IMR-90 (cell line): ENCODE data around the gene OR5A2.

Source experiments
- FOS ChIP-seq: fragments of 150-350 bp; IDR thresholded peaks from 2 replicates; pipeline ENCODE4 v1.6.1; 2016; ENCODE audit warnings: low read depth, low read length
- MAZ ChIP-seq: IDR thresholded peaks from 2 replicates; pipeline ENCODE4 v1.6.1; 2012; ENCODE audit warnings: low read depth, mild to moderate bottlenecking, low read length, improper control_type of control experiment, moderate library complexity, borderline replicate concordance
- POLR2A ChIP-seq: IDR thresholded peaks from 2 replicates; pipeline ENCODE4 v1.6.1; 2012; ENCODE audit warnings: mild to moderate bottlenecking, low read depth, low read length
- RFX5 ChIP-seq: IDR thresholded peaks from 2 replicates; pipeline ENCODE4 v1.8.0; 2012; ENCODE audit warnings: low read depth, mild to moderate bottlenecking, low read length, moderate library complexity
- TF ChIP-seq, protein P1 (sequence below): fragments of 150-350 bp; IDR thresholded peaks from 2 replicates; pipeline ENCODE4 v1.6.1; 2016; ENCODE audit warnings: low read depth, mild to moderate bottlenecking, low read length, moderate library complexity, borderline replicate concordance
- TF ChIP-seq, protein P2 (sequence below): conservative IDR thresholded peaks from 2 replicates; pipeline ENCODE4 v1.5.1; 2012; ENCODE audit warnings: mild to moderate bottlenecking, low read depth, low read length, improper control_type of control experiment

DNA sequence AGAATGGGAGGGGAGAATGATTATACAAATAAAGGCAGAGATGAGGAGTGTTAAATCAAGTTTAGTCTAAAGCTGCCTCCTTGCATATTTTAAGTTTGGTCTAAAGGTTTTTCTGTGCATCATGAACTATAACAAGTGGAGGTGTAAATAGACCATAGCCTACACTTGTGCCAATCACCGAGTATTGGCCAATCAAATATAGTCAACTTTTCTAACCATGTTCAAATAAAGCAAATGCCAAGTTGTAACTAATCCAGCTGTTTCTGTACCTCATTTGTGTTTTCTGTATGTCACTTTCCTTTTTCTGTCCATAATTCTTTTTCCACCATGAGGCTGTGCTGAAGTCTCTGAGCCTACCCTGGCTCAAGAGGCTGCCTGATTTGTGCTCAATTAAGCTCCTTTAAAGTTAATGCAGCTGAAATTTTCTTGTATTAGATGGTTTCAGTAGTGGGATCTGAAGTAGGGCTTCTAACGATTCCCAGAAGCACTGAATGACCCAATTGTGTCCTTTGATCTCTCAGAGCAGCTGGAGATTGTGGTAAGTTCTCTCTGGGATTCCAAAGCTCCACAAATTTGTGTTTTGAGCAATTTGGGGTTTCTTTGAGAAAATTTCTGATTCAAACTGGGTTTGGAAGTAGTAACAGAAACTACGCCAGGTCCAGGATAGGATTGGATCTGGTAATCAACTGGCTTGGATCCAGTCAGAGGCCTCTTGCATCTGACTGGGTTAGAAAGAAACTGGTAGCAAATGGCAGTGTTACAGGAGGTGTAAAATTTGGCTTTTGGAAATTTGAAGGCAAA lies 25.6 kb downstream of the OR5A2 start:
- TF ChIP-seq POLR2A, result no peak
- TF ChIP-seq RFX5, result no peak
- TF ChIP-seq, protein P1, sequence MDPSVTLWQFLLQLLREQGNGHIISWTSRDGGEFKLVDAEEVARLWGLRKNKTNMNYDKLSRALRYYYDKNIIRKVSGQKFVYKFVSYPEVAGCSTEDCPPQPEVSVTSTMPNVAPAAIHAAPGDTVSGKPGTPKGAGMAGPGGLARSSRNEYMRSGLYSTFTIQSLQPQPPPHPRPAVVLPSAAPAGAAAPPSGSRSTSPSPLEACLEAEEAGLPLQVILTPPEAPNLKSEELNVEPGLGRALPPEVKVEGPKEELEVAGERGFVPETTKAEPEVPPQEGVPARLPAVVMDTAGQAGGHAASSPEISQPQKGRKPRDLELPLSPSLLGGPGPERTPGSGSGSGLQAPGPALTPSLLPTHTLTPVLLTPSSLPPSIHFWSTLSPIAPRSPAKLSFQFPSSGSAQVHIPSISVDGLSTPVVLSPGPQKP, result no peak
- TF ChIP-seq, protein P2, sequence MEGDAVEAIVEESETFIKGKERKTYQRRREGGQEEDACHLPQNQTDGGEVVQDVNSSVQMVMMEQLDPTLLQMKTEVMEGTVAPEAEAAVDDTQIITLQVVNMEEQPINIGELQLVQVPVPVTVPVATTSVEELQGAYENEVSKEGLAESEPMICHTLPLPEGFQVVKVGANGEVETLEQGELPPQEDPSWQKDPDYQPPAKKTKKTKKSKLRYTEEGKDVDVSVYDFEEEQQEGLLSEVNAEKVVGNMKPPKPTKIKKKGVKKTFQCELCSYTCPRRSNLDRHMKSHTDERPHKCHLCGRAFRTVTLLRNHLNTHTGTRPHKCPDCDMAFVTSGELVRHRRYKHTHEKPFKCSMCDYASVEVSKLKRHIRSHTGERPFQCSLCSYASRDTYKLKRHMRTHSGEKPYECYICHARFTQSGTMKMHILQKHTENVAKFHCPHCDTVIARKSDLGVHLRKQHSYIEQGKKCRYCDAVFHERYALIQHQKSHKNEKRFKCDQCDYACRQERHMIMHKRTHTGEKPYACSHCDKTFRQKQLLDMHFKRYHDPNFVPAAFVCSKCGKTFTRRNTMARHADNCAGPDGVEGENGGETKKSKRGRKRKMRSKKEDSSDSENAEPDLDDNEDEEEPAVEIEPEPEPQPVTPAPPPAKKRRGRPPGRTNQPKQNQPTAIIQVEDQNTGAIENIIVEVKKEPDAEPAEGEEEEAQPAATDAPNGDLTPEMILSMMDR, result no peak
- TF ChIP-seq MAZ, result no peak
- TF ChIP-seq FOS, result no peak
